Vagina (tissue), 2 donors: ENCODE measurements around the gene SCAMP3.

Source experiments
- POLR2A ChIP-seq, 2 donors: fragments of 450-650 bp; IDR thresholded peaks; one replicate each; pipeline ENCODE4 v1.6.1; 2017; ENCODE audit warnings: antibody characterized with exemption in 2 of 2, mild to moderate bottlenecking in 2 of 2, moderate library complexity in 2 of 2
- TF ChIP-seq, protein P1 (sequence below), 3 experiments: fragments of 450-650 bp in 2 of 3; fragments of 200-600 bp in 1 of 3; sonication (generic) in 1 of 3; IDR thresholded peaks; one replicate each; pipeline ENCODE4 v1.5.1; 2017 to 2019; ENCODE audit warnings: antibody characterized with exemption in 3 of 3, mild to moderate bottlenecking in 2 of 3, moderate library complexity in 2 of 3

DNA sequence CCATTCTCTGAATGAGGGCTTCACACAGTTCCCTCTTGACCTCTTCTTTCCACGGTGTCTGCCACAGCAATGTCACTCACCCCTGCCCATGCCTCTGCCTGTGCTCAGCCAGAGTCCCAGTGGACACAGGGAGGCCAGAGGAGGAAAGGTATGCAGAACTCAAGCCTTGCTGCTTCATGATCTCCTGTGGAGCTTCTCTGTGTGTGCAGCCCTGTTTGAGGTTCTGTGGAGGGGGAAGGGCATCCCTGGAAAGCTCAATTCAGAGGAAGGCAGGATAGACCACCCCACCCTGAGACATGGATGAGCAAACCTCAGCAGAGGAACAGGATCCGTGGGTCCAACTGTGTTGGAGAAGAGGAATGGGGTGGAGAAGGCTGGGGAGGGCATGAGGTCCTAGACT is 17.1 kb upstream of the SCAMP3 start:
- TF ChIP-seq, protein P1, sequence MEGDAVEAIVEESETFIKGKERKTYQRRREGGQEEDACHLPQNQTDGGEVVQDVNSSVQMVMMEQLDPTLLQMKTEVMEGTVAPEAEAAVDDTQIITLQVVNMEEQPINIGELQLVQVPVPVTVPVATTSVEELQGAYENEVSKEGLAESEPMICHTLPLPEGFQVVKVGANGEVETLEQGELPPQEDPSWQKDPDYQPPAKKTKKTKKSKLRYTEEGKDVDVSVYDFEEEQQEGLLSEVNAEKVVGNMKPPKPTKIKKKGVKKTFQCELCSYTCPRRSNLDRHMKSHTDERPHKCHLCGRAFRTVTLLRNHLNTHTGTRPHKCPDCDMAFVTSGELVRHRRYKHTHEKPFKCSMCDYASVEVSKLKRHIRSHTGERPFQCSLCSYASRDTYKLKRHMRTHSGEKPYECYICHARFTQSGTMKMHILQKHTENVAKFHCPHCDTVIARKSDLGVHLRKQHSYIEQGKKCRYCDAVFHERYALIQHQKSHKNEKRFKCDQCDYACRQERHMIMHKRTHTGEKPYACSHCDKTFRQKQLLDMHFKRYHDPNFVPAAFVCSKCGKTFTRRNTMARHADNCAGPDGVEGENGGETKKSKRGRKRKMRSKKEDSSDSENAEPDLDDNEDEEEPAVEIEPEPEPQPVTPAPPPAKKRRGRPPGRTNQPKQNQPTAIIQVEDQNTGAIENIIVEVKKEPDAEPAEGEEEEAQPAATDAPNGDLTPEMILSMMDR (IDR thresholded peaks at IDR 0.05) = no peak
- TF ChIP-seq POLR2A (IDR thresholded peaks at IDR 0.05) = no peak
